Astrocyte of the spinal cord (primary cell): Measurements from ENCODE around the gene AGAP1.
"Not testable (repeated sequence)": the region's sequence is repeated elsewhere in the genome, so short reads cannot be mapped to it uniquely, and the experiment has no call there.

Experiments used
- DNase-seq: peaks from one replicate; pipeline ENCODE4 v3.0.0; 2011; ENCODE audit warnings: low read depth, low spot score
- H3K4me3 ChIP-seq: 2 replicates; pipeline ENCODE4 v1.5.1; 2011; ENCODE audit warnings: low read depth, mild to moderate bottlenecking, low read length, moderate library complexity
- CTCF ChIP-seq: IDR thresholded peaks from 2 replicates; pipeline ENCODE4 v1.5.1; 2012; ENCODE audit warnings: low read depth, mild to moderate bottlenecking, low read length, inconsistent platforms
- in situ Hi-C: cut with HindIII; loops from 2 replicates; pipeline ENCODE4 v1.10.0; 2017; ENCODE audit warnings: low sequenced_read_pairs

The AGAP1 gene

DNA sequence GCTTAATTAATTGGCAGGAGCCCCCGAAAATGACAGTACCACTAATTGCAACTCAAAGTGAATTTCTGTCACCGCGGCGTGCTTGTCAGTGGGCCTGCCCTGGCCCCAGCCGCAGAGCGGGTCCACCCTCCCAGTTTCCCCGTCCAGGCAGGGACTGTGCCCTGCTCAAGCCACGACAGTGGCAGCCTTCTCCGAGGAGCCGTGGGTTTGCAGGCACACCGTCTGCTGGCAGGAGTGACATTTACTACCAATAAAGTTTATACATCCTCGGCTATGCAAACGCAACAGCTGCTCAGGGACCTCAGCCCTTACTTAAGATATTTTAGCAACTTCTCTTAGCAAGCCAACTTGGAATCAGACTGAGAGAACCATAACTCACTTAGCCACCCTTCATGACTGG is 561.6 kb downstream of the AGAP1 start:
- in situ Hi-C loops, result no loop called here
- H3K4me3 ChIP-seq, result no peak overlapping the region
- DNase-seq, result no peak
- TF ChIP-seq CTCF, result no peak

GRCh38 chr2:236056141-236056540 is 562.3 kb downstream of the AGAP1 start:
- no peak for DNase-seq
- no peak for TF ChIP-seq CTCF
- in situ Hi-C loops, result no loop called here
- H3K4me3 ChIP-seq, result no peak overlapping the region

DNA sequence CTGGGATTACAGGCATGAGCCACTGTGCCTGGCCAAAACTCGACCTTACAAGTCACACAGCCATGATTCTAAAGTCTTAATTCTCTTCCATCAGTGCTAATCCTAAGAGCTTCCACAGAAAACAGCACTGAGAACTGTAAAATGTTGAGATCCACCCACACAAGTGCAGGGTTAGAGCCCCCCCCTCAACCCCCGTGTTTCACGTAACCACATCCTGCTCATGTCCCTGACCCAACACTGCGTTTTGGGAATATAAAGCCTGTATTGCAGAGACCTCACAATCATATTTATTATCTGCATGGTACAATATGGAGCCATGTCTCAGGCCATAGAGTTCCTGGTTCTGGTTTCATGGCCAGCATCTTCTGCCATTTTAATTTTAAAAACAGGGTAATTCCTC is 563.5 kb downstream of the AGAP1 start:
- TF ChIP-seq CTCF, result no peak
- DNase-seq, result no peak
- in situ Hi-C loops, result no loop called here
- no peak overlapping the region for H3K4me3 ChIP-seq

GRCh38 chr2:236061497-236061896 is 567.7 kb downstream of the AGAP1 start:
- in situ Hi-C loops, result no loop called here
- no peak for DNase-seq
- no peak for TF ChIP-seq CTCF
- no peak overlapping the region for H3K4me3 ChIP-seq

- in situ Hi-C loops, result no loop called here
- TF ChIP-seq CTCF, result no peak
These were observed 568.1 kb downstream of the AGAP1 start for GRCh38 chr2:236061899-236062298.

DNA sequence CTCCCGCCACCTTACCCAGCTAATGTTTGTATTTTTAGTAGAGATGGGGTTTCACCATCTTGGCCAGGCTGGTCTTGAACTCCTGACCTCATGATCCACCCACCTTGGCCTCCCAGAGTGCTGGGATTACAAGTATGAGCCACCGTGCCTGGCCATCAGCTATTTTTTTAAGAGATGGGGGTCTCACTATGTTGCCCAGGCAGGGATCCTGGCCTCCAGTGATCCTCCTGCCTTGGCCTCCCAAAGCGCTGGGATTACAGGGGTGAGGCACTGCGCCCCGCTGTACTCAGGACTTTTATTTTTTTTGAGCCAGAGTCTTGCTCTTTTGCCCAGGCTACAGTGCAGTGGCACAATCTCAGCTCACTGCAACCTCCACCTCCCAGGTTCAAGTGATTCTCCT is 569.0 kb downstream of the AGAP1 start:
- in situ Hi-C loops, H3K4me3 ChIP-seq, DNase-seq: not testable (repeated sequence)

More at GRCh38 chr2:236061899-236062298, 568.1 kb downstream of the AGAP1 start:
- no peak for DNase-seq
- no peak overlapping the region for H3K4me3 ChIP-seq

DNA sequence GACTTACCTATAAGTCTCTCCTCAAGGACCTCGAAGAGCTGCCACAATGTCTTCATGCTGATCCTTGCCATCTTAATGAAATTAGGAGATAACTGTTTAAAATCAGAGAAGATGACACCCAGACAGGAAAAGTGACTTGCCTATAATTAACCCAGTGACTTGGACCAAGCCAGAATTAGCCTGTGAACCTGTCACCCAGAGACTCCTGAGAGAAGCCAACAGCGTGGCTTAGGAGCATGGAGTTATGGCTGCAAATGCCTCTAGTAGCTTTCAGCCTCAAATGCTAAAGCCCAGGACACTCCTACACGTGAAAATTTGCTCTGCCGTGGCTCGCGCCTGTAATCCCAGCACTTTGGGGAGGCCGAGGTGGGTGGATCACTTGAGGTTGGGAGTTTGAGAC is 570.2 kb downstream of the AGAP1 start:
- no peak for TF ChIP-seq CTCF

More for the DNA sequence above, 570.2 kb downstream of the AGAP1 start:
- in situ Hi-C loops, result no loop called here
- no peak overlapping the region for H3K4me3 ChIP-seq
- DNase-seq, result no peak
